Esophagus mucosa (tissue), 1 donor: ENCODE data around the gene OCLN. TPM values are rescaled to one million over a fixed set of nuclear protein-coding genes. Genes with fewer than 3 reads are reported as not detected.
"Not testable (repeated sequence)": the region's sequence is repeated elsewhere in the genome, so short reads cannot be mapped to it uniquely, and the experiment has no call there.

Experiments used
- ATAC-seq: fragments of 200-7000 bp; cut with Tn5 transposase; one replicate; pipeline ENCODE4 v1.9.1; 2020
- total RNA-seq: library from RNA; stranded (reverse); gene quantifications from one replicate; pipeline ENCODE4 v1.2.4, GENCODE V29; 2023
- donor health status: DM: yes; HTN: yes; CAD: no.

OCLN gene
- total RNA-seq, 1 donor from 2014 or later = 58.1 TPM

- no peak for ATAC-seq
These were observed 676 bp upstream of the OCLN start for GRCh38 chr5:69491838-69492390.

GRCh38 chr5:69492923-69493395 lies 369 bp downstream of the OCLN start:
- peak; percentile 40 for ATAC-seq

GRCh38 chr5:69493396-69494133 lies 975 bp downstream of the OCLN start:
- peak; percentile 38 for ATAC-seq

- no peak for ATAC-seq
These were observed 1.9 kb downstream of the OCLN start for GRCh38 chr5:69494452-69494851.

GRCh38 chr5:69497006-69497520 lies 4.5 kb downstream of the OCLN start:
- no peak for ATAC-seq

- no peak for ATAC-seq
These were observed 5.8 kb downstream of the OCLN start for GRCh38 chr5:69498384-69498783.

- no peak for ATAC-seq
These were observed 9.8 kb downstream of the OCLN start for GRCh38 chr5:69502367-69502766.

- peak; percentile 51 for ATAC-seq
These were observed 10.3 kb downstream of the OCLN start for GRCh38 chr5:69502767-69503488.

- ATAC-seq = no peak
These were observed 11.4 kb downstream of the OCLN start for GRCh38 chr5:69504036-69504435.

GRCh38 chr5:69505306-69505705 lies 12.7 kb downstream of the OCLN start:
- no peak for ATAC-seq

- no peak for ATAC-seq
These were observed 16.6 kb downstream of the OCLN start for GRCh38 chr5:69509212-69509611.

- no peak for ATAC-seq
These were observed 18.1 kb downstream of the OCLN start for GRCh38 chr5:69510694-69511093.

- peak; percentile 65 for ATAC-seq
These were observed 20.2 kb downstream of the OCLN start for GRCh38 chr5:69512740-69513260.

- not testable (repeated sequence) for ATAC-seq
These were observed 23.0 kb downstream of the OCLN start for GRCh38 chr5:69515570-69515969.

- no peak for ATAC-seq
These were observed 24.2 kb downstream of the OCLN start for GRCh38 chr5:69516769-69517168.

- peak; percentile 87 for ATAC-seq
These were observed 25.2 kb downstream of the OCLN start for GRCh38 chr5:69517763-69518212.

GRCh38 chr5:69519285-69519684 lies 26.7 kb downstream of the OCLN start:
- no peak for ATAC-seq

GRCh38 chr5:69522035-69522434 lies 29.4 kb downstream of the OCLN start:
- no peak for ATAC-seq

GRCh38 chr5:69525490-69525889 lies 32.9 kb downstream of the OCLN start:
- no peak for ATAC-seq

- ATAC-seq = no peak
These were observed 34.1 kb downstream of the OCLN start for GRCh38 chr5:69526660-69527059.

GRCh38 chr5:69527128-69527770 lies 34.7 kb downstream of the OCLN start:
- no peak for ATAC-seq

GRCh38 chr5:69528035-69528434 lies 35.4 kb downstream of the OCLN start:
- peak; percentile 91 for ATAC-seq

GRCh38 chr5:69528609-69529008 lies 36.0 kb downstream of the OCLN start:
- ATAC-seq = no peak
